Ectodermal cell (in vitro differentiated cells): Measurements from ENCODE around the gene CPSF2. TPM values are rescaled to one million over a fixed set of nuclear protein-coding genes. Genes with fewer than 3 reads are reported as not detected.

Source experiments
- H3K27ac ChIP-seq: 2 replicates; pipeline ENCODE4 v1.7.0; 2013; ENCODE audit warnings: mild to moderate bottlenecking, low read depth, low read length; ENCODE audit not compliant: insufficient read depth, poor library complexity, severe bottlenecking
- H3K27me3 ChIP-seq: 2 replicates; pipeline ENCODE4 v1.7.0; 2013; ENCODE audit warnings: mild to moderate bottlenecking, low read length; ENCODE audit not compliant: insufficient read depth, control insufficient read depth, poor library complexity, severe bottlenecking
- H3K36me3 ChIP-seq: one replicate; pipeline ENCODE4 v1.7.0; 2013; ENCODE audit warnings: low read length; ENCODE audit not compliant: control insufficient read depth, insufficient read depth
- H3K4me1 ChIP-seq: one replicate; pipeline ENCODE4 v1.7.0; 2013; ENCODE audit warnings: low read length; ENCODE audit not compliant: control insufficient read depth, insufficient read depth
- H3K4me3 ChIP-seq: 2 replicates; pipeline ENCODE4 v1.7.0; 2013; ENCODE audit warnings: low read depth, low read length, control low read depth; ENCODE audit not compliant: insufficient read depth
- H3K9me3 ChIP-seq: 2 replicates; pipeline ENCODE4 v1.7.0; 2013; ENCODE audit warnings: mild to moderate bottlenecking, low read length, moderate library complexity; ENCODE audit not compliant: control insufficient read depth
- WGBS, 2 experiments: methylation state at CpG; one replicate each; pipeline ENCODE4 v1.1.7; 2013; ENCODE audit warnings: missing lambda C conversion rate in 2 of 2; 5-methylcytosine and 5-hydroxymethylcytosine counted together
- polyA plus RNA-seq, 4 experiments: library from polyadenylated mRNA; stranded (reverse); fragments of 50-300 nt; gene quantifications; one replicate each; pipeline ENCODE4 v1.2.3, GENCODE V29; 2013

Gene CPSF2
- polyA plus RNA-seq (2013, experiment 1 of 4): 83.1 TPM
- 99.1 TPM for polyA plus RNA-seq (2013, experiment 2 of 4)
- polyA plus RNA-seq (2013, experiment 3 of 4): 49.9 TPM
- 52.8 TPM for polyA plus RNA-seq (2013, experiment 4 of 4)

- no peaks in the 10 kb centered on the region for H3K9me3 ChIP-seq
- WGBS, 2 experiments: 0% methylated on average over 55 of the region's 55 CpGs
- H3K4me1 ChIP-seq: peaks cover 5% of the 10 kb centered on the region
Observed at GRCh38 chr14:92121670-92122350, at the start of gene CPSF2, which contains the start of gene NDUFB1. Gene CPSF2, plus strand, starts transcription at chr14:92121969. Its CDS starts 9,016 bp downstream, at chr14:92130985. Gene NDUFB1, minus strand, starts transcription at chr14:92121706. Its CDS starts 4,069 bp downstream, at chr14:92117637.

DNA sequence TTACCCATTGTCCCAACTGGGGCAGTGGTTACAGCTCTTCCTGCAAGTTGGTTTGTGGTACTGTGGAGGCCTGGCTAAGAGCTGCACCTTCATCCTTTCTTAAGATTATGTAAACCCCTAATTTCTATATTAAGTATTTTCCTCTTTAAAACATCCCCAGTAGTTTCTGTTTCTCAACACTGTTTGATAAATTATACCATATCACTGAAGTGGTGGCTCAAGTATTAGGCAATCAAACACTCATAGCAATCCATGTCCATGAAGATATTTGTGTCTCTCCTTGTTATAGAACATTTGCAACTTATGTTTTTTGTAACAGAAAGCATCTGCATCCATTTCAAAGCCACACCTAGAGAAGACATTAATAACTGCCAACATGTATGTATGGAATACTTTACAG is 47.2 kb upstream of the CPSF2 start:
- Histone ChIP-seq H3K4me3 (no peak overlapping the region), H3K27me3 (no peaks in the 10 kb centered on the region), H3K4me1 (no peaks in the 10 kb centered on the region), H3K27ac (no peak overlapping the region), H3K9me3 (no peaks in the 10 kb centered on the region), H3K36me3 (peaks cover 8% of the 10 kb centered on the region)

More at GRCh38 chr14:92121670-92122350, at the start of gene CPSF2, which contains the start of gene NDUFB1:
- Histone ChIP-seq H3K27ac (peak within 1 kb of the TSS; percentile 97), H3K27me3 (no peaks in the 10 kb centered on the region), H3K4me3 (peak within 1 kb of the TSS; percentile 78), H3K36me3 (peaks cover 4% of the 10 kb centered on the region)

DNA sequence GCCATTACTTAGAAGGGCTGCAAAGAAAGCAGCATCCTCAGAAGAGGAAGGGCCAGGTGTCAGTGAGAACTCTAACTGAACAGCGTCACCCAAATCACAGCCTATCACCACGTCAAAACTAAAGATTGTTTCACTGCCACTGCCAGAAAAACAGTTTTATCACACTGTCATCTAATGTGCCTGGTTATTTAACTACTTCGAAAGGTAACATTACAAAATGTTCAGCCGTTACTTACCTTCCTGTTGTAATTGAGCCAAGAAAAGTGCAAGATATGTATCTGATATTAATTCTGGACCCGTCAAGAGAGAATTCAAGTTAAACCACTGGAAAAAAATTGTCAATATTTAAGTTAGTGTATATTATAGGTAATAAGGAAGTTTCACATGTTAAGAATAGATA is 33.3 kb upstream of the CPSF2 start:
- H3K27ac ChIP-seq: no peak overlapping the region
- no peaks in the 10 kb centered on the region for H3K4me1 ChIP-seq
- peaks cover 11% of the 10 kb centered on the region for H3K36me3 ChIP-seq
- H3K27me3 ChIP-seq: no peaks in the 10 kb centered on the region
- 97 to 98% methylated on average over 5 of the region's 5 CpGs for WGBS, 2 experiments
- no peaks in the 10 kb centered on the region for H3K9me3 ChIP-seq
- H3K4me3 ChIP-seq: no peak overlapping the region

DNA sequence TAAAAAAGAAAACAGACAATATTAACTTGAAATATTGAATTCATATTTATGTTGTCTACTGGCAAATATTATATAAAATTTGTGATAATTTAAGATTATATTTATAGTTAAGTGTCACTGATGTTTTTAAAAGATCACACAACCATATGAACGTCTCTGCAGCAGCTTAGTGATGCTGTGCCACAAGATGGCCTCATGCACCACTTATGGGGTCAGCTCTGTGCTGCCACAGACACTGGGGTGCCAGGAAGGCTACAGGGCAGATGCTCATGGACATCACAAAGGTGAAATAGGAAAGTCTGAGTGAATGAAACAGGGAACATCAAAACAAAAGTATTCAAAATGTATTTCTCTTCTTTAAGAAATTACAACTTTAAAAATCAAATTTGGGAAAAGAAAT is 28.4 kb upstream of the CPSF2 start:
- 83 to 94% methylated on average over 1 of the region's 1 CpG for WGBS, 2 experiments
- no peaks in the 10 kb centered on the region for H3K4me1 ChIP-seq
- no peak overlapping the region for H3K27ac ChIP-seq
- no peaks in the 10 kb centered on the region for H3K9me3 ChIP-seq
- H3K27me3 ChIP-seq: no peaks in the 10 kb centered on the region
- H3K4me3 ChIP-seq: no peak overlapping the region
- H3K36me3 ChIP-seq: peaks cover 20% of the 10 kb centered on the region

GRCh38 chr14:92099802-92100201 is 22.0 kb upstream of the CPSF2 start:
- H3K4me3 ChIP-seq: no peak overlapping the region
- no peaks in the 10 kb centered on the region for H3K4me1 ChIP-seq
- no peaks in the 10 kb centered on the region for H3K27me3 ChIP-seq
- no peaks in the 10 kb centered on the region for H3K9me3 ChIP-seq
- peaks cover 11% of the 10 kb centered on the region for H3K36me3 ChIP-seq
- no peak overlapping the region for H3K27ac ChIP-seq

GRCh38 chr14:92103363-92103989 is 18.3 kb upstream of the CPSF2 start:
- Histone ChIP-seq H3K36me3 (no peaks in the 10 kb centered on the region), H3K27ac (no peak overlapping the region), H3K4me3 (no peak overlapping the region), H3K9me3 (no peaks in the 10 kb centered on the region), H3K4me1 (no peaks in the 10 kb centered on the region), H3K27me3 (no peaks in the 10 kb centered on the region)
- 91 to 92% methylated on average over 7 of the region's 7 CpGs for WGBS, 2 experiments

- Histone ChIP-seq H3K27ac (no peak overlapping the region), H3K4me1 (peaks cover 3% of the 10 kb centered on the region), H3K4me3 (peak overlapping the region; percentile 87), H3K27me3 (no peaks in the 10 kb centered on the region), H3K9me3 (no peaks in the 10 kb centered on the region), H3K36me3 (no peaks in the 10 kb centered on the region)
- WGBS, 2 experiments: 64 to 67% methylated on average over 15 to 16 of the region's 16 CpGs
Observed at GRCh38 chr14:92105073-92105892, 16.5 kb upstream of the CPSF2 start.

DNA sequence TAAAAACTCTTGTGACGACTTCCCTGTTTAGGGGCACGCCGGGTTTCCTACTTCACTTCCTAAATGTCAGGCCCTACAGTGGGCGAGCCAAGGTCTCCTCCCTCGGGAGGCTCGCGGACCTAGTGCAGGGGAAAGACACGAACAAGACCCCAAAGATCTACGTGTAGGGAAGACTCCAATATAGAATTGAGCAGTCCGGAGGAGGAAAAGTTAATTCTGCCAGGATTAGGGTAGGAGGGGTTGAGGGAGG is 16.0 kb upstream of the CPSF2 start:
- Histone ChIP-seq H3K36me3 (no peaks in the 10 kb centered on the region), H3K27me3 (no peaks in the 10 kb centered on the region), H3K4me3 (peak overlapping the region; percentile 87), H3K27ac (no peak overlapping the region), H3K9me3 (no peaks in the 10 kb centered on the region), H3K4me1 (peaks cover 3% of the 10 kb centered on the region)
- WGBS, 2 experiments: 0% methylated on average over 10 of the region's 10 CpGs

DNA sequence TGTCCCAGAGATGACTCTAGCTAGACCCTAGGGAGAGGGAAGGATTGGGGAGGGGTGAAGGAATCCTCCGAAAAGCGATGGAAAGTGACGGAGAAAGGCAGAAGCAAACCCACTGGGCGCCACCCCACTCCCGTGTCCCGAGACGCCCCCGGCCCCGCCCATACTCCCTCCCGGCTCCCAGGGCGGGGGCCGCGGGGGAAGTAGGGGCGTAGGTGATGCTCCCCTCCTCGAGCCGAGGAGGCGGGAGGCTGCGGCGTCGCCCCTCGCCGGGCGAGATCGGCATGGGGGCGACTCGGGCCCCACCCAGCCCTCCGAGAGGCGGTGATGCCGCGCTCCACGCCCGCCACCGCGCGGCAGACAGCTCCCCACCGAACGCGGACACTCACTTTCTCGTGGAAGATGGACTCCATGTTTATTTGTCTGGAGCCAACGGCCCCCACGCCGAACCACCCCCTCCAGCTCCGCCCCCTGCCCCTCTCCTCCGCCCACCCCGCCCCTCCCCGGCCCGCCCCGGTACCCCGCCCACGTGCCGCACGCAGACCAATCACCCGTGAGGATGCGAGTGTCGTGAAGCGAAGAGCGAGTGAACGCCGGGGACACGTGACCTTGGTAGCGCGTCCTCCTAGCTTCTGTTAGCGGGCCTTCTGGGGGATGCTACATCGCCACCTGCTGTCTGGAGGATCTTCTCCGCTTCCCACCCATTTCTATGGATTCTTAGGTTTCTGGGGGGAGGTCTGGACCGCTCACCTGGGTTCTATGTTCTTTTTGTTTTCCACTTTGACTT is 15.4 kb upstream of the CPSF2 start, which contains the start of gene ATXN3:
TSS of gene ATXN3 (minus strand) at position 440 of the 784 bp plus-strand sequence. CDS start at position 410, 30 bp downstream.
- H3K36me3 ChIP-seq: no peaks in the 10 kb centered on the region
- H3K4me1 ChIP-seq: peaks cover 3% of the 10 kb centered on the region
- peak within 1 kb of the TSS; percentile 31 for H3K27ac ChIP-seq
- peak within 1 kb of the TSS; percentile 87 for H3K4me3 ChIP-seq
- H3K27me3 ChIP-seq: no peaks in the 10 kb centered on the region
- no peaks in the 10 kb centered on the region for H3K9me3 ChIP-seq
- 1% methylated on average over 64 of the region's 66 CpGs for whole genome bisulfite sequencing, 2 experiments
